ENCODE measurements around the gene GCHFR. TPM values are rescaled to one million over a fixed set of nuclear protein-coding genes. Genes with fewer than 3 reads are reported as not detected.

Gene GCHFR
- polyA plus RNA-seq, 1 of the 3 experiments (the other 2 are of a cell fraction): 0.67 TPM

GRCh38 chr15:40771242-40771641, 7.4 kb downstream of the GCHFR start:
- Histone ChIP-seq H3F3A (replicated peaks; ENCODE audit: insufficient read depth) (peaks cover 2% of the 10 kb centered on the region), H3K9me2 (no peaks in the 10 kb centered on the region), H3K4me3 (ENCODE audit: low read depth in 2 of 2, low read length in 1 of 2) (no peak overlapping the region), H3K4me1 (ENCODE audit: control insufficient read depth in 1 of 2, insufficient read depth in 2 of 2, low read depth in 1 of 2, low read length in 1 of 2) (peaks cover 28 to 59% of the 10 kb centered on the region in 2 experiments; a peak in 3 of 4 replicates), H3K27ac (ENCODE audit: low read depth in 2 of 2, low read length in 1 of 2) (peak overlapping the region in 1 of 2 experiments; percentile 83; a peak in 2 of 4 replicates), H3K27me3 (ENCODE audit: insufficient read depth) (no peaks in the 10 kb centered on the region), H4K20me1 (ENCODE audit: insufficient read depth) (no peaks in the 10 kb centered on the region), H2AFZ (ENCODE audit: low read depth) (no peak overlapping the region), H3K9me3 (no peaks in the 10 kb centered on the region), H3K79me2 (ENCODE audit: insufficient read depth) (no peaks in the 10 kb centered on the region), H3K9ac (no peak overlapping the region), H3K4me2 (no peak overlapping the region), H3K36me3 (replicated peaks in 1 of 2; ENCODE audit: control insufficient read depth in 1 of 2, insufficient read depth in 2 of 2, low read length in 1 of 2) (peaks cover 3 to 42% of the 10 kb centered on the region in 2 experiments)
- 96% methylated on average over 5 of the region's 5 CpGs for WGBS (ENCODE audit: low lambda C conversion rate)
- ChIA-PET CTCF (interaction anchor here (0.7 to 31.8 kb wide), 7 partner anchors 10 to 152 kb away, joined by 3 to 555 read pairs (median 4); partner anchors contain the start of gene RMDN3), POLR2A (interaction anchor here (0.8 to 1.8 kb wide), 2 partner anchors 15 to 25 kb away, joined by 4 to 6 read pairs; no protein-coding TSS in a partner anchor)
- no peak for TF ChIP-seq IRF3 (IDR thresholded peaks at IDR 0.05; ENCODE audit: low read depth, low read length)
- TF ChIP-seq SIN3A (IDR thresholded peaks at IDR 0.05; ENCODE audit: borderline replicate concordance, low read depth, low read length): no peak
- no peak for TF ChIP-seq RCOR1 (IDR thresholded peaks at IDR 0.05; ENCODE audit: low read length)
- no peak for TF ChIP-seq RAD21 (IDR thresholded peaks at IDR 0.05; ENCODE audit: low read length)
- TF ChIP-seq MAX (IDR thresholded peaks at IDR 0.05; ENCODE audit: low read depth): no peak
- TF ChIP-seq EP300 (IDR thresholded peaks at IDR 0.05; ENCODE audit: borderline replicate concordance in 1 of 2, low read depth in 1 of 2, low read length in 1 of 2): no peak
- no peak for TF ChIP-seq GATA2 (CRISPR knock-in tag; IDR thresholded peaks at IDR 0.05)
- no peak for TF ChIP-seq FOXJ3 (CRISPR knock-in tag; IDR thresholded peaks at IDR 0.05)
- TF ChIP-seq USF2 (IDR thresholded peaks at IDR 0.05; ENCODE audit: borderline replicate concordance, low read depth, low read length): no peak
- no peak for TF ChIP-seq GABPA (IDR thresholded peaks at IDR 0.05; ENCODE audit: low read depth)
- TF ChIP-seq FOXM1 (IDR thresholded peaks at IDR 0.05; ENCODE audit: low read depth): no peak
- TF ChIP-seq FOSL2 (IDR thresholded peaks at IDR 0.05; ENCODE audit: borderline replicate concordance, low read depth): no peak
- no peak for TF ChIP-seq NFIC (IDR thresholded peaks at IDR 0.05; ENCODE audit: borderline replicate concordance)
- no peak for TF ChIP-seq TAF1 (IDR thresholded peaks at IDR 0.05; ENCODE audit: borderline replicate concordance, low read depth, low read length)
- no peak for TF ChIP-seq MEF2A (IDR thresholded peaks at IDR 0.05; ENCODE audit: borderline replicate concordance, low read depth)
- no peak for TF ChIP-seq SMC3 (IDR thresholded peaks at IDR 0.05; ENCODE audit: low read depth, low read length)
- TF ChIP-seq PBX3 (IDR thresholded peaks at IDR 0.05): no peak
- no peak for TF ChIP-seq ZBTB33 (IDR thresholded peaks at IDR 0.05; ENCODE audit: borderline replicate concordance, low read depth)
- no peak for TF ChIP-seq ELF1 (IDR thresholded peaks at IDR 0.05)
- TF ChIP-seq NRF1 (IDR thresholded peaks at IDR 0.05; ENCODE audit: low read depth, low read length): no peak
- no peak for DNase-seq

All from SK-N-SH (cell line).